Measurements from ENCODE around the gene NUDT1. TPM values are rescaled to one million over a fixed set of nuclear protein-coding genes. Genes with fewer than 3 reads are reported as not detected.

NUDT1 gene
- total and polyA plus RNA-seq, 2 experiments from 2014 or later: 54.5 to 163 TPM

DNA sequence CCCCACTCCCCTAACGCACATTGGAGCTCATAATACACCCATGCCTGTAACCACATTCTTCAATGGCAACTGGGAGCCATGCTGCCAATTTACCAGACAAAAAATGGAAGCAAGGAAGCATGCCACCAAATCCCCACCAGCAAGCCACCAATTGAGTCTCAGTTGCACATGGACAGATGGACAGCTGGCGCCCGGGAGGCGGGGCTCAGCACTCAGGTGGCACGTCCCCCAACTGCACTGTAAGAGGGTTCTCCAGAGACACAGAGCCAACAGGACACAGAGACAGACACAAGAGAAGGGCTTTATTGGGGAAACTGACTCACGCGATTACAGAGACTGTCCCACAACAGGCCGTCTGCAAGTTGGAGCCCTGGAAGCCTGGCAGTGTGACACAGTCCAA is 11.8 kb upstream of the NUDT1 start:
- TF ChIP-seq EZH2 (IDR thresholded peaks at IDR 0.05; ENCODE audit: low read depth, unreplicated experiment): no peak
- no peak for TF ChIP-seq ZNF462 (CRISPR knock-in tag; IDR thresholded peaks at IDR 0.05)
- no peak for TF ChIP-seq STAT1 (IDR thresholded peaks at IDR 0.05; ENCODE audit: unreplicated experiment)
- no peak for TF ChIP-seq NANOG (IDR thresholded peaks at IDR 0.05; ENCODE audit: borderline replicate concordance)
- TF ChIP-seq REST (IDR thresholded peaks at IDR 0.05; ENCODE audit: unreplicated experiment): no peak
- no peak for TF ChIP-seq ZNF114 (CRISPR knock-in tag; IDR thresholded peaks at IDR 0.05)
- TF ChIP-seq, protein P1, sequence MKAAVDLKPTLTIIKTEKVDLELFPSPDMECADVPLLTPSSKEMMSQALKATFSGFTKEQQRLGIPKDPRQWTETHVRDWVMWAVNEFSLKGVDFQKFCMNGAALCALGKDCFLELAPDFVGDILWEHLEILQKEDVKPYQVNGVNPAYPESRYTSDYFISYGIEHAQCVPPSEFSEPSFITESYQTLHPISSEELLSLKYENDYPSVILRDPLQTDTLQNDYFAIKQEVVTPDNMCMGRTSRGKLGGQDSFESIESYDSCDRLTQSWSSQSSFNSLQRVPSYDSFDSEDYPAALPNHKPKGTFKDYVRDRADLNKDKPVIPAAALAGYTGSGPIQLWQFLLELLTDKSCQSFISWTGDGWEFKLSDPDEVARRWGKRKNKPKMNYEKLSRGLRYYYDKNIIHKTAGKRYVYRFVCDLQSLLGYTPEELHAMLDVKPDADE (IDR thresholded peaks at IDR 0.05): no peak
- TF ChIP-seq, protein P2, sequence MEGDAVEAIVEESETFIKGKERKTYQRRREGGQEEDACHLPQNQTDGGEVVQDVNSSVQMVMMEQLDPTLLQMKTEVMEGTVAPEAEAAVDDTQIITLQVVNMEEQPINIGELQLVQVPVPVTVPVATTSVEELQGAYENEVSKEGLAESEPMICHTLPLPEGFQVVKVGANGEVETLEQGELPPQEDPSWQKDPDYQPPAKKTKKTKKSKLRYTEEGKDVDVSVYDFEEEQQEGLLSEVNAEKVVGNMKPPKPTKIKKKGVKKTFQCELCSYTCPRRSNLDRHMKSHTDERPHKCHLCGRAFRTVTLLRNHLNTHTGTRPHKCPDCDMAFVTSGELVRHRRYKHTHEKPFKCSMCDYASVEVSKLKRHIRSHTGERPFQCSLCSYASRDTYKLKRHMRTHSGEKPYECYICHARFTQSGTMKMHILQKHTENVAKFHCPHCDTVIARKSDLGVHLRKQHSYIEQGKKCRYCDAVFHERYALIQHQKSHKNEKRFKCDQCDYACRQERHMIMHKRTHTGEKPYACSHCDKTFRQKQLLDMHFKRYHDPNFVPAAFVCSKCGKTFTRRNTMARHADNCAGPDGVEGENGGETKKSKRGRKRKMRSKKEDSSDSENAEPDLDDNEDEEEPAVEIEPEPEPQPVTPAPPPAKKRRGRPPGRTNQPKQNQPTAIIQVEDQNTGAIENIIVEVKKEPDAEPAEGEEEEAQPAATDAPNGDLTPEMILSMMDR (conservative IDR thresholded peaks at IDR 0.05; ENCODE audit: low read depth in 2 of 2): no peak
- no peak for TF ChIP-seq ZNF331 (CRISPR knock-in tag; IDR thresholded peaks at IDR 0.05; ENCODE audit: low read depth)
- no peak for TF ChIP-seq CREB1 (CRISPR knock-in tag; IDR thresholded peaks at IDR 0.05; ENCODE audit: low read depth)
- TF ChIP-seq JUNB (IDR thresholded peaks at IDR 0.05; ENCODE audit: unreplicated experiment): no peak
- no peak for TF ChIP-seq POLR2AphosphoS5 (IDR thresholded peaks at IDR 0.05; ENCODE audit: low read depth)
- no peak for TF ChIP-seq EZH2phosphoT487 (IDR thresholded peaks at IDR 0.05; ENCODE audit: unreplicated experiment)
- peaks cover 12% of the 10 kb centered on the region for H3K4me1 Mint-ChIP-seq
- peaks cover 12% of the 10 kb centered on the region for H4K20me1 ChIP-seq (replicated peaks; ENCODE audit: insufficient read depth)
- peaks cover 19% of the 10 kb centered on the region for H3K4me1 ChIP-seq (ENCODE audit: insufficient read depth)
- ATAC-seq (no peak), DNase-seq (ENCODE audit: low spot score) (no peak)
- peaks cover 11% of the 10 kb centered on the region for H3K36me3 ChIP-seq (ENCODE audit: insufficient read depth)
- no peak overlapping the region for H3K4me2 ChIP-seq
- peaks cover 15% of the 10 kb centered on the region for H3K27me3 Mint-ChIP-seq (ENCODE audit: insufficient read depth, low read depth, poor library complexity)
- no peaks in the 10 kb centered on the region for H3K9me3 Mint-ChIP-seq
- peaks cover 63% of the 10 kb centered on the region for H3K36me3 Mint-ChIP-seq (ENCODE audit: low read depth)
- H3K4me3 ChIP-seq: no peak overlapping the region
- H3K27me3 ChIP-seq (ENCODE audit: insufficient read depth): no peaks in the 10 kb centered on the region
- H3F3A ChIP-seq (replicated peaks; ENCODE audit: low read depth): peaks cover 5% of the 10 kb centered on the region; the same call in 1 of the 2 replicates
- no peak overlapping the region for H3K27ac ChIP-seq (ENCODE audit: low read depth)
- no peak overlapping the region for H3K4me3 Mint-ChIP-seq
- no peak overlapping the region for H2AFZ ChIP-seq
- no peak overlapping the region for H3K27ac Mint-ChIP-seq
- peaks cover 67% of the 10 kb centered on the region for H3K79me2 ChIP-seq (replicated peaks; ENCODE audit: insufficient read depth)
- no peaks in the 10 kb centered on the region for H3K9me2 ChIP-seq (ENCODE audit: insufficient read depth)

Data from GM23338 (cell line).